ENCODE results near the gene JPH2.
"Not testable (repeated sequence)": the region's sequence is repeated elsewhere in the genome, so short reads cannot be mapped to it uniquely, and the experiment has no call there.

Gene JPH2

GRCh38 chr20:44159125-44159524 is 27.9 kb downstream of the JPH2 start:
- no peak for DNase-seq (ENCODE audit: low read depth)

DNA sequence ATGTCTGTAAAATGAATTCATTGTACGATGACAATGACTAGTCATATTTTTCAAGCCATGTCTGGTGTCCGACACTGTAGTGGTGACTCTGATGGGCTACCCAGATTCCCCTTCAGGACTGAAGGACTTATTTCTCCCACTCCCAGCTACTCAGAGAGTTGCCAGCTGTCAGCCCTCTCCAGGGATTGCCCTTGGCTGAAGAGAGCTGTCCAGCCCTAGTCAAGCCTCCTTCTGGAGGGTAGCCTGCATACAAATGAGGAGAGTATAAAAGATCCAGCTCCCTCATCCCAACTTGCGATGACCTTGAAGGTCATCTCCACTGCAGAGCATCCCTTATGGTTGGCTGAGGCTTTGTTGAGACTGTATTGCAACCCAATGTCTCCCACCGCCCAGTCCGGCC is 29.9 kb downstream of the JPH2 start:
- DNase-seq (ENCODE audit: low read depth) = no peak

DNA sequence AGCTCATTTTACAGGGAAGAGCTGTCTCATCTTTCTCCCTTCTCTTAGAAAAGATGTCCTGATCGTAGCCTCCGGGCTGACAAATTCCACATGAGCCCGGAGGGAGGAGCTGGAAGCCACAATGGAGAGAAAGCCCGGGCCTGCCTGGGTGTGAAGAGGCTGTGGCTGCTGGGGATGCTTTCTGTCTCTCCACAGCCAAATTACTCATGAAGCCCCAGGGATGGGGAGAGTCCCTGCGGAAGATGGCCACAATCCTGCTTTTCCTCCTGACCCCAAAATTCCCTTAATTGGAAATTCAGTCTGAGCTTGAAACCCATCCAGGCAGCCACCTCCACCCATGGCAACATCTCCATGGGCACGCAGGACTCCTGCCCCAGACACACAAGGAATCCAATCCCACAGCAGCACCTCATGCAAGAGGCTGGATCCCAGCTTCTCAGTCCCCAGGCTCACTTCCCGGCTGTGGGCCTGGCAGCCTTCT is 32.4 kb downstream of the JPH2 start:
- no peak for DNase-seq (ENCODE audit: low read depth)

DNA sequence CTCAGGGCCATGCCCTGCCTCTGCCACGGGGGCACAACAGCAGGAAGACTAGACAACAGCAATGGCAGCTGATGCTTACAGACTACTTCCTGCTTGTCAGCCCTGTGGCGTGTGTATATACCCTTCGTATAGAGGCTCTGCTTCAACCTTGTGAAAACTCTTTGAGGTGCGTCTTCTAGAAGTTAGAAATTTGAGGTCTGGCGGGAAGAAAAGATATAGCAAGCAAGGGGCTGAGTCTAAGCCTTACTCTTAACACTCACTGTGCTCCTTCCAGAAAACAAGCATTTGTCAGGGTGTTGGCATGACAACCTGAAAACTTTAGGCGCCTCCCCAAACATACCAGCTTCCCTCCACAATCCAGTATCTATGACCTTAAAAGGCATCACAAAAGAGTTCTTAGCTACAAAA is 33.3 kb downstream of the JPH2 start:
- DNase-seq (ENCODE audit: low read depth) = peak; percentile 34

GRCh38 chr20:44151621-44152416 is 35.2 kb downstream of the JPH2 start:
- no peak for DNase-seq (ENCODE audit: low read depth)

GRCh38 chr20:44146272-44146671 is 40.7 kb downstream of the JPH2 start:
- DNase-seq (ENCODE audit: low read depth) = no peak

GRCh38 chr20:44145131-44145775 is 41.7 kb downstream of the JPH2 start:
- DNase-seq (ENCODE audit: low read depth) = no peak

- DNase-seq (ENCODE audit: low read depth) = no peak
These were observed 43.1 kb downstream of the JPH2 start for GRCh38 chr20:44143936-44144335.

DNA sequence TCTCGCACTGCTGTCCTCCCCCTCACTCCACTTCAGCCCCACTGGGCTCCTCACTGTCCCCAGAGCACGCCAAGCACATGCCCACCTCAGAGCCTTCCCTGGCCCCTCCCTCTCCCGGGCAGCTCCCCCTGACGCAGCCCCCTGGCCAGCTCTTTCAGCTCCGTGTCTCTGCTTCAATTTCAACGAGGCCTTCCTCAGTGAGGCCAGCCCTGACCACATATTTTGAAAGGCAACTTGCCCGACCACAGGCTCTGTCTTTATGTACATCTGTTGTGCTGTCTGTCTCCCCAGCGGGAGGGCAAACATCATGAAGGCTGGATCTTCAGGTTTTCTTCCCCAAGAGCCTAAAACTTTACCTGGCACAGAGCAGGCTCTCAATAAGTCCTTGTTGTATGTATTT is 44.6 kb downstream of the JPH2 start:
- no peak for DNase-seq (ENCODE audit: low read depth)

- no peak for DNase-seq (ENCODE audit: low read depth)
These were observed 45.1 kb downstream of the JPH2 start for GRCh38 chr20:44141873-44142272.

DNA sequence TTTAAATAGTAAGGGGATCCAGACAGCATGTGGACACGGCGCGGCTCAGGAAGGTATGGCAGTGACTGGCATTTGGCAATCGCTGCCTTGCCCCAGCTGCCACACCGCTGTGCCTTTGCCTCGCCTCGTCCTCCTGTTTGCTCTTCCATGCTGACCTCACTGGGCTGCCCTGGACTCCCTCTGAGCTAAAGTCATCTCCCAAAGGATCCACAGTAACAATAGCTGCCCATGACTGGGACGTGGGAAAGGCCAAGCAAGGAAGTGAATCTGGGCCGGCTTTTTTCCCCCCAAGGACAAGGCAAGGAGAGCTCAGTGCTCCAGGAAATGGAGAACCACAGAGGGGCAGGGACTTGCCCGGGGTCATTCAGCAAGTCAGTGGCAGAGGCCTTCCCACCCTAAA is 48.1 kb downstream of the JPH2 start:
- DNase-seq (ENCODE audit: low read depth) = no peak

DNA sequence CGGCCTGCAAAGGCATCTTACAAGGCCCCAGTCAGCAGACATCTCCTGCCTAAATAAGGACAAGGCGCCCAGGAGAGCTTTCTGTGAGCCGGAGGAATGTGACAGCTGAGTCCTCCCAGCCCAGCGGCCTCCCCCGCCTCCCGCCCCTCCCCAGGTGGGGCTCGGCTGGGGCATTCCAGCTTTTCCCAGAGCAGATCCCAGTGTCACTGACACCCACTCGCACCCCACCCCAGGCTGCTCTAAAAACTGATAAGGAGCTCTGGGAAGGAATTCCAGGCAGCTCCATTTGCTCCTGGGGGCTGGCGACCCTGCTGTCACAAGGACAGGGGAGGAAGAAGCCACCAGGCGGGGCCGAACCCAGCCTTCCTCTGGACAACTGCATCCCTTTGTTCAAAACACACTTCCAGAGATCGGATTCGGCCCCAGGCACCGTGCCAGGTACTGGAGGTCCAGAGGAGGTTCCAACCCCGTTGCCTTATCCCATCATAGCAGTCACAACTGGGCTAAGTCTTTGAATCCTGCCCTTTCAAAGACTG is 49.7 kb downstream of the JPH2 start:
- peak; percentile 31 for DNase-seq (ENCODE audit: low read depth)

DNA sequence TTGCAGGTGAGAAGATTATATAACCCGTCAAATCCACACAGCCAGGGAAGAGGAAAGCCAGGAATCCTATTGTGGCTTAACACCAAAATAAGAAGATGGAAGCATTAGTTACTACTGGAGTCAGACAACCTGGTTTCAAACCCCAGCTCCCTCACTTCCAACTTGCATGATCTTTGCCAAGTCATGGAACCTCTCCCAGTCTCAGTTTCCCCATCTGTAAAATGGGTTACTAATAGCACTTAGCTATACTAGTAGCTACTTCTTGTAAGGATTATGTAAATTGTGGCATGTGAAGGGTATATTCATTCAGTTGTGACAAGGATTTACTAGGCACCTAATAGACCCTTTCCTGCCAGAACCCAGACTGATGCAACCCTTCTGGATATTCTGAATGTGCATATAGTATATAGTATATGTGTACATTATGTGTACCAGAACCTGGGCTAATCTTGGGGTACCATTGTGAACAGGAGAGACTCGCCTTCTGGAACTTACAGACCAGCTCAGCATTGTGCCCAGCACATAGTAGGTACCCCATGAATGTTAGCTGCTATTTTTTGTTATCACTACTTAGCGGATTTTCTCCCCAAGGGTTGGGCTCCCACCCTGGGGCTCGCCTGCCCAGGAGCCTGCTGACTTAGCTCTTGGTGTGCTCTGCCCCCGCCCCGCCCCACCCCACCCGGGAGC is 50.3 kb downstream of the JPH2 start:
- DNase-seq (ENCODE audit: low read depth) = no peak

DNA sequence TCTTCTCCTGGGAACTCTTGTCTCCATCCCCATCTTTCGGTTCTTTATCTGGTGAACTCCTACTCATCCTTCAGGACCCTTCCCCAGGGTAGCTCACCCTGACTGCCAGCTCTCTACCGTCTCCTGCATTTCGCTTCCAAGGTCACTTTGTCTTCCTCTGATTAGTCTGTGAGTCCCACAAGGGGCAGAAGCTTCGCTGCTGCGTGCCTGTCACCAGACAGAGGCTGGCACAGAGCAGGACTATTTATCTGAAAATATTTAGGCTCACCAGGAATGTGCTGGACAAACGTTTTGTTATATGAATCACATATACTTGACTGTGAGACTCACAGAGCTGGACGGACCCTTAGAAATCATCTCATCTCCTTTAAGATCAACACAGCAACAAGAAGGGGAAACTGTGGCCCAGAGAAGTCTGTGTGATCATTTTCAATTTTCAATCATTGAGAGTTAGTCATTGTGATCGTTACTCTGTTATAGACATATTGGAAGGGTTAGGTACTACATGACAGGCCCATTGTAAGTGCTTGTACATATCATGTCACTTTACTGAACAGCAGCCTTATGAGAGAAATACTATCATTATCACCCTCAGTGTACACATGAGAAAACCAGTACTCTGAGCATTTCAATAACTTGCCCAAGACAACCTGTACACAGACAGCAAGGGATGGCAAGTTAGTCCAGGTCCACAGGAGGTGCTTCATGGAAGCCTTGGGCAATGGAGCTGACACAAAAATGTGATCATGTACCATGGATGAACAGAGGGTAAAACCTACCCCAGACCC is 51.4 kb downstream of the JPH2 start:
- DNase-seq (ENCODE audit: low read depth) = no peak

GRCh38 chr20:44135012-44135412 is 52.0 kb downstream of the JPH2 start:
- no peak for DNase-seq (ENCODE audit: low read depth)

GRCh38 chr20:44133424-44133823 is 53.6 kb downstream of the JPH2 start:
- DNase-seq (ENCODE audit: low read depth) = no peak

DNA sequence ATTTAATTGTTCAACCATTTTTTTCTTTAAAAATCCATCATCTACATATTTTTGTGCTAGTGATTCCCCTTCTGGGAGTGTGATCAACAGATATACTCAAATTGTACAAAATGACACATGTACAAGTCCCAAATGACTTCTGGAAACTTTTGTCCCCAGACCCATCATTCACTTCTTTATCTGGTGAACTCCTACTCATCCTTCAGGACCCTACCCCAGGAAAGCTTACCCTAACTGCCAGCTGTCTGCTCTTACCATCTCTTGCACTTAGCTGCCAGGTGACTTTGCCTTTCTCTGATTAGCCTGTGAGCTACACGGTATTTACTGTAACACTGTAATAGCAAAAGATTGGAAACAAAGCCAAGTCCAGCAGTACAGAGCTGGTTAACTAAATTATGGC is 55.3 kb downstream of the JPH2 start:
- DNase-seq (ENCODE audit: low read depth) = no peak

DNA sequence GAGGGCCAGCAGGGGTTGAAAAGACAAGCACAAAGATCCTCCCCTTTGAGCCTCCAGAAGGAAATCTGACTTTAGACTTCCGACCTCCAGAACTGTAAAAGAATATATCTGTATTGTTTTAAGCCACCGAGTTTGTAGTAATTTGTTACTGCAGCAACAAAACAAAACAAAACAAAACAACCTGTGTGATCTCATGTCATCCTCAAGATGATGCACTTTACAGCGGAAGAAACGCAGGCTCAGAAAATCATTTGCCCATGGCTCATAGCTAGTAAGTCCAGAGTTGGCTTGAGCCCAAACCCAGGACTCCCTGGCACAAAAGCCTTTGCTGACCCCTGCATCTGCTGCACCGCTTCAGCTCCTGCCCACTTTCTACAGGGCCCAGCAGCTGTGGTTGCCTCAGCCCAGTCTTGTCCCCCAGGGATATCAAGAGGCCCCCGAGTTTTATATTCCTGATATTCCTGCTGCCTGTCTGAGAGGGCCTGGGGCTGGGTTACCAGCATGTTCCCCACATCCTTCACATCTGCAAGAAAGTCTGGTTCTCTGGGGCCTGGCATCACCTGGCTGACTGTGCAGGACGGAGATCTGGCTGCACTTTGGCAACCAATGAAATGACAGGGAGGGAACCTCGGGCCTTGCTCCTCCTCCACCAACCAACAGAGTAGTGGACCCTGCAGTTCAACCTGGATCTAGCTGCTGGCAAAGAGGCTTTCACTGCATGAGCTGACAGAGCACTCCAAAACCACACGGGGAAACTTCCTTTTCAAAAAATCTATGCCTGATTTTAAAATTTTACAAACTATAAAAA is 56.9 kb downstream of the JPH2 start:
- peak; percentile 27 for DNase-seq (ENCODE audit: low read depth)

GRCh38 chr20:44129300-44129699 is 57.7 kb downstream of the JPH2 start:
- not testable (repeated sequence) for DNase-seq (ENCODE audit: low read depth)

GRCh38 chr20:44126445-44126844 is 60.5 kb downstream of the JPH2 start:
- DNase-seq (ENCODE audit: low read depth) = no peak

All from amniotic epithelial cell (primary cell).